GM18868 (cell line): ENCODE measurements around the gene OBSCN.

Source experiments
- ATAC-seq: cut with Tn5 transposase; IDR thresholded peaks from one replicate; pipeline ENCODE4 v1.9.1; 2021; ENCODE audit warnings: mild to moderate bottlenecking, moderate library complexity; ENCODE audit not compliant: unreplicated experiment

The OBSCN gene

GRCh38 chr1:228275430-228276173, 67.8 kb downstream of the OBSCN start:
- ATAC-seq, result no peak

- ATAC-seq, result no peak
These were observed 68.5 kb downstream of the OBSCN start for GRCh38 chr1:228276174-228276831.

GRCh38 chr1:228276901-228277490, 69.2 kb downstream of the OBSCN start:
- no peak for ATAC-seq

- ATAC-seq, result no peak
These were observed 69.9 kb downstream of the OBSCN start for GRCh38 chr1:228277491-228278431.

- no peak for ATAC-seq
These were observed 70.6 kb downstream of the OBSCN start for GRCh38 chr1:228278432-228278941.

GRCh38 chr1:228279011-228279721, 71.3 kb downstream of the OBSCN start:
- ATAC-seq, result no peak

GRCh38 chr1:228279722-228280105, 71.9 kb downstream of the OBSCN start:
- ATAC-seq, result no peak

GRCh38 chr1:228280106-228280901, 72.5 kb downstream of the OBSCN start:
- ATAC-seq, result no peak

- no peak for ATAC-seq
These were observed 73.2 kb downstream of the OBSCN start for GRCh38 chr1:228280961-228281591.

GRCh38 chr1:228281631-228282328, 73.9 kb downstream of the OBSCN start:
- ATAC-seq, result no peak

- no peak for ATAC-seq
These were observed 74.6 kb downstream of the OBSCN start for GRCh38 chr1:228282329-228283042.

- ATAC-seq, result no peak
These were observed 75.2 kb downstream of the OBSCN start for GRCh38 chr1:228283043-228283371.

- no peak for ATAC-seq
These were observed 75.8 kb downstream of the OBSCN start for GRCh38 chr1:228283476-228284147.

GRCh38 chr1:228284148-228284495, 76.3 kb downstream of the OBSCN start:
- no peak for ATAC-seq

- ATAC-seq, result no peak
These were observed 76.7 kb downstream of the OBSCN start for GRCh38 chr1:228284521-228284920.

- ATAC-seq, result no peak
These were observed 78.0 kb downstream of the OBSCN start for GRCh38 chr1:228285661-228286504.
